Glutamatergic neuron (in vitro differentiated cells): Measurements from ENCODE around the gene RGS19. TPM values are rescaled to one million over a fixed set of nuclear protein-coding genes. Genes with fewer than 3 reads are reported as not detected.

Experiments
- DNase-seq: peaks from one replicate; pipeline ENCODE4 v3.0.0; 2022
- H3K27ac Mint-ChIP-seq: one replicate; pipeline ENCODE4 v1.8.0; 2020; ENCODE audit warnings: mild to moderate bottlenecking, mixed read lengths, inconsistent platforms; ENCODE audit not compliant: unreplicated experiment
- H3K27me3 Mint-ChIP-seq: one replicate; pipeline ENCODE4 v1.8.0; 2020; ENCODE audit warnings: mild to moderate bottlenecking, moderate library complexity, mixed read lengths, inconsistent platforms; ENCODE audit not compliant: unreplicated experiment
- H3K36me3 Mint-ChIP-seq: one replicate; pipeline ENCODE4 v1.8.0; 2020; ENCODE audit warnings: mild to moderate bottlenecking, mixed read lengths, inconsistent platforms; ENCODE audit not compliant: unreplicated experiment
- H3K4me1 Mint-ChIP-seq: one replicate; pipeline ENCODE4 v1.8.0; 2020; ENCODE audit warnings: mild to moderate bottlenecking, low read depth, mixed read lengths, inconsistent platforms; ENCODE audit not compliant: unreplicated experiment
- H3K4me3 Mint-ChIP-seq: one replicate; pipeline ENCODE4 v1.8.0; 2020; ENCODE audit warnings: mild to moderate bottlenecking, mixed read lengths, inconsistent platforms; ENCODE audit not compliant: unreplicated experiment
- H3K9me3 Mint-ChIP-seq: one replicate; pipeline ENCODE4 v1.8.0; 2020; ENCODE audit warnings: mild to moderate bottlenecking, moderate library complexity, mixed read lengths, inconsistent platforms; ENCODE audit not compliant: unreplicated experiment
- CTCF ChIP-seq: fragments of 200-600 bp; sonication (generic); IDR thresholded peaks from one replicate; pipeline ENCODE4 v1.5.0; 2021; ENCODE audit not compliant: partially characterized antibody, unreplicated experiment
- total RNA-seq: library from RNA; stranded (reverse); fragmentation: NEBNext Ultra II Directional; extraction: Animal tissue kit (Norgen Biotek cat#: 25700); gene quantifications from one replicate; pipeline ENCODE4 v1.2.1, GENCODE V29; 2021; ENCODE audit not compliant: unreplicated experiment

Gene RGS19
- total RNA-seq, 1 donor from 2014 or later = 4.4 TPM

- no peak overlapping the region for H3K27ac Mint-ChIP-seq
- H3K9me3 Mint-ChIP-seq = peaks cover 2% of the 10 kb centered on the region
- no peaks in the 10 kb centered on the region for H3K36me3 Mint-ChIP-seq
- no peak for TF ChIP-seq CTCF
- H3K27me3 Mint-ChIP-seq = peaks cover 18% of the 10 kb centered on the region
- no peak for DNase-seq
- H3K4me3 Mint-ChIP-seq = peak overlapping the region; percentile 62
- peaks cover 6% of the 10 kb centered on the region for H3K4me1 Mint-ChIP-seq
Measured at GRCh38 chr20:64055396-64055892, 23.9 kb downstream of the RGS19 start.

GRCh38 chr20:64053841-64054661 is 25.3 kb downstream of the RGS19 start:
- Mint-ChIP-seq H3K27me3 (peaks cover 18% of the 10 kb centered on the region), H3K4me1 (peaks cover 6% of the 10 kb centered on the region), H3K4me3 (no peak overlapping the region), H3K36me3 (no peaks in the 10 kb centered on the region), H3K27ac (no peak overlapping the region), H3K9me3 (peaks cover 2% of the 10 kb centered on the region)
- DNase-seq = no peak
- no peak for TF ChIP-seq CTCF

- Mint-ChIP-seq H3K4me1 (peaks cover 6% of the 10 kb centered on the region), H3K27ac (no peak overlapping the region), H3K36me3 (no peaks in the 10 kb centered on the region), H3K27me3 (peaks cover 18% of the 10 kb centered on the region), H3K9me3 (peaks cover 2% of the 10 kb centered on the region), H3K4me3 (no peak overlapping the region)
- DNase-seq = no peak
- TF ChIP-seq CTCF = no peak
Measured at GRCh38 chr20:64052987-64053840, 26.1 kb downstream of the RGS19 start.

GRCh38 chr20:64052326-64052722 is 27.0 kb downstream of the RGS19 start:
- DNase-seq = no peak
- no peaks in the 10 kb centered on the region for H3K36me3 Mint-ChIP-seq

More at GRCh38 chr20:64052326-64052722, 27.0 kb downstream of the RGS19 start:
- H3K27me3 Mint-ChIP-seq = peaks cover 18% of the 10 kb centered on the region
- peaks cover 6% of the 10 kb centered on the region for H3K4me1 Mint-ChIP-seq
- no peak overlapping the region for H3K4me3 Mint-ChIP-seq
- H3K9me3 Mint-ChIP-seq = peaks cover 2% of the 10 kb centered on the region
- no peak overlapping the region for H3K27ac Mint-ChIP-seq
- TF ChIP-seq CTCF = no peak
